H1 (cell line): ENCODE measurements around the gene RPL7L1. TPM values are rescaled to one million over a fixed set of nuclear protein-coding genes. Genes with fewer than 3 reads are reported as not detected.

ENCODE experiments used
- CTCF ChIA-PET: fragments of 300-600 bp; sonication (Branson Sonifier 250); formaldehyde crosslinking; loops from one replicate; lab custom pipeline; 2021; ENCODE audit not compliant: partially characterized antibody; lab: Charles Lee
- POLR2A ChIA-PET: fragments of 300-600 bp; sonication (Branson Sonifier 250); formaldehyde crosslinking; loops from one replicate; lab custom pipeline; 2021; ENCODE audit warnings: inconsistent platforms; ENCODE audit not compliant: partially characterized antibody; lab: Charles Lee
- DNase-seq, 2 experiments: peaks; one replicate each; pipeline versions ENCODE4 v3.0.0 to v3.0.0-alpha.2; 2010 to 2022; ENCODE audit warnings: low spot score in 2 of 2, low read depth in 1 of 2, mixed read lengths in 1 of 2
- FAIRE-seq: peaks from 2 replicates; lab custom pipeline; 2011; peaks lifted over from hg19 to GRCh38; lab: Jason Lieb, UNC
- H2AFZ ChIP-seq: 2 replicates; pipeline ENCODE4 v1.8.1; 2012; ENCODE audit warnings: low read length, inconsistent platforms
- H2AK5ac ChIP-seq: 2 replicates; pipeline ENCODE4 v1.6.1; 2013; ENCODE audit warnings: low read depth, low read length
- H2BK120ac ChIP-seq: replicated peaks from 2 replicates; pipeline ENCODE3; 2013; ENCODE audit warnings: low read depth, low read length, inconsistent platforms
- H2BK12ac ChIP-seq: 2 replicates; pipeline ENCODE4 v1.6.1; 2013; ENCODE audit warnings: low read depth, low read length
- H2BK15ac ChIP-seq: 2 replicates; pipeline ENCODE4 v1.6.1; 2013; ENCODE audit warnings: low read length
- H2BK20ac ChIP-seq: 2 replicates; pipeline ENCODE4 v1.6.1; 2013; ENCODE audit warnings: low read length
- H2BK5ac ChIP-seq: 2 replicates; pipeline ENCODE4 v1.6.1; 2013; ENCODE audit warnings: low read depth, low read length
- H3K14ac ChIP-seq: 2 replicates; pipeline ENCODE4 v1.6.1; 2013; ENCODE audit warnings: inconsistent platforms; ENCODE audit not compliant: insufficient read length
- H3K18ac ChIP-seq: 2 replicates; pipeline ENCODE4 v1.6.1; 2013; ENCODE audit warnings: low read length; ENCODE audit errors: extremely low read depth
- H3K23ac ChIP-seq: 2 replicates; pipeline ENCODE4 v1.6.1; 2013; ENCODE audit warnings: inconsistent platforms; ENCODE audit not compliant: insufficient read length
- H3K23me2 ChIP-seq: 2 replicates; pipeline ENCODE4 v1.6.1; 2013; ENCODE audit warnings: low read depth, low read length
- H3K27ac ChIP-seq: 2 replicates; pipeline ENCODE4 v1.6.1; 2011; ENCODE audit warnings: low read depth, low read length, inconsistent platforms
- H3K27me3 ChIP-seq, 4 experiments: replicated peaks in 1 of 4; 1 replicate in 1 of 4; 2 replicates in 3 of 4; pipeline versions ENCODE4 v1.6.1 to v1.8.1; 2011 to 2013; ENCODE audit warnings: low read length in 3 of 4, mild to moderate bottlenecking in 3 of 4, inconsistent platforms in 2 of 4, mixed read lengths in 2 of 4, moderate library complexity in 1 of 4; ENCODE audit not compliant: control insufficient read depth in 3 of 4, insufficient read depth in 3 of 4; ENCODE audit errors: extremely low read depth in 1 of 4
- H3K36me3 ChIP-seq, 4 experiments: 2 replicates each; pipeline versions ENCODE4 v1.6.1 to v1.8.1; 2011 to 2013; ENCODE audit warnings: mild to moderate bottlenecking in 4 of 4, low read length in 3 of 4, moderate library complexity in 2 of 4, control low read depth in 1 of 4, inconsistent platforms in 1 of 4; ENCODE audit not compliant: insufficient read depth in 4 of 4, control insufficient read depth in 2 of 4
- H3K4ac ChIP-seq: replicated peaks from 2 replicates; pipeline ENCODE3; 2013; ENCODE audit warnings: low read length, low read depth, mixed read lengths, inconsistent platforms; ENCODE audit not compliant: insufficient read length
- H3K4me1 ChIP-seq, 4 experiments: replicated peaks in 1 of 4; 1 replicate in 1 of 4; 2 replicates in 3 of 4; pipeline versions ENCODE4 v1.6.1 to v1.8.1; 2011 to 2013; ENCODE audit warnings: low read length in 3 of 4, inconsistent platforms in 2 of 4, mixed read lengths in 1 of 4; ENCODE audit not compliant: insufficient read depth in 4 of 4, control insufficient read depth in 3 of 4
- H3K4me2 ChIP-seq, 2 experiments: 2 replicates each; pipeline versions ENCODE4 v1.6.1 to v1.8.1; 2011 to 2013; ENCODE audit warnings: low read depth in 2 of 2, low read length in 2 of 2, control low read depth in 1 of 2, inconsistent platforms in 1 of 2, mild to moderate bottlenecking in 1 of 2; ENCODE audit not compliant: insufficient read depth in 1 of 2
- H3K4me3 ChIP-seq, 4 experiments: fragments of 200-600, 300-600 bp in 1 of 4; sonication (generic), shearing (Covaris generic), sonication (Bioruptor Twin) in 1 of 4; 2 replicates each; pipeline versions ENCODE4 v1.5.1 to v1.8.1; 2011 to 2016; ENCODE audit warnings: low read length in 4 of 4, low read depth in 3 of 4, control low read depth in 2 of 4, inconsistent platforms in 2 of 4, mild to moderate bottlenecking in 2 of 4, mixed read lengths in 1 of 4, moderate library complexity in 1 of 4; ENCODE audit not compliant: insufficient read depth in 2 of 4; ENCODE audit errors: extremely low read depth in 1 of 4
- H3K56ac ChIP-seq: replicated peaks from 2 replicates; pipeline ENCODE3; 2013; ENCODE audit warnings: low read depth, mild to moderate bottlenecking, mixed read lengths, low read length, inconsistent platforms; ENCODE audit not compliant: insufficient read length
- H3K79me1 ChIP-seq: 2 replicates; pipeline ENCODE4 v1.6.1; 2013; ENCODE audit warnings: low read depth, low read length, control low read depth
- H3K79me2 ChIP-seq, 2 experiments: 2 replicates each; pipeline versions ENCODE4 v1.6.1 to v1.8.1; 2012 to 2013; ENCODE audit warnings: low read length in 2 of 2, mild to moderate bottlenecking in 2 of 2, inconsistent platforms in 1 of 2; ENCODE audit not compliant: insufficient read depth in 2 of 2, control insufficient read depth in 1 of 2
- H3K9ac ChIP-seq, 4 experiments: replicated peaks in 1 of 4; 1 replicate in 1 of 4; 2 replicates in 3 of 4; pipeline versions ENCODE4 v1.6.1 to v1.8.1; 2011 to 2013; ENCODE audit warnings: low read depth in 3 of 4, low read length in 3 of 4, control low read depth in 2 of 4, mild to moderate bottlenecking in 2 of 4, moderate library complexity in 2 of 4, inconsistent platforms in 1 of 4; ENCODE audit errors: extremely low read depth in 1 of 4
- H3K9me3 ChIP-seq, 2 experiments: 2 replicates each; pipeline versions ENCODE4 v1.6.1 to v1.8.1; 2012 to 2013; ENCODE audit warnings: mild to moderate bottlenecking in 2 of 2, moderate library complexity in 2 of 2, control low read depth in 1 of 2, inconsistent platforms in 1 of 2, low read depth in 1 of 2, low read length in 1 of 2, mixed read lengths in 1 of 2; ENCODE audit not compliant: insufficient read depth in 2 of 2
- H4K20me1 ChIP-seq, 2 experiments: replicated peaks in 1 of 2; 2 replicates each; pipeline versions ENCODE3 to v1.8.1; 2011 to 2013; ENCODE audit warnings: inconsistent platforms in 2 of 2, low read length in 2 of 2, mild to moderate bottlenecking in 1 of 2; ENCODE audit not compliant: insufficient read depth in 2 of 2, control insufficient read depth in 1 of 2
- H4K5ac ChIP-seq: 2 replicates; pipeline ENCODE4 v1.6.1; 2013; ENCODE audit warnings: low read length, low read depth, mixed read lengths, inconsistent platforms; ENCODE audit not compliant: insufficient read length
- H4K8ac ChIP-seq: 2 replicates; pipeline ENCODE4 v1.8.0; 2013; ENCODE audit warnings: mild to moderate bottlenecking, moderate library complexity, low read length, inconsistent platforms; ENCODE audit not compliant: insufficient read depth; ENCODE audit errors: extremely low read depth
- H4K91ac ChIP-seq: replicated peaks from 2 replicates; pipeline ENCODE3; 2013; ENCODE audit warnings: low read length, mixed read lengths, inconsistent platforms; ENCODE audit not compliant: insufficient read length
- ASH2L ChIP-seq: fragments of 200-600, 300-600 bp; sonication (generic); IDR thresholded peaks from one replicate; pipeline ENCODE4 v1.7.1; 2017; ENCODE audit warnings: low read length
- CBX5 ChIP-seq: fragments of 300-800, 300-1000 bp; sonication (generic); IDR thresholded peaks from 2 replicates; pipeline ENCODE4 v1.7.1; 2016; ENCODE audit warnings: antibody characterized with exemption, low read length, low read depth
- CBX8 ChIP-seq: fragments of 300-800, 300-1000 bp; sonication (generic); IDR thresholded peaks from 2 replicates; pipeline ENCODE4 v1.7.1; 2016; ENCODE audit warnings: low read depth, low read length, borderline replicate concordance
- CREB1 ChIP-seq: IDR thresholded peaks from 2 replicates; pipeline ENCODE4 v1.6.1; 2012; ENCODE audit warnings: inconsistent platforms
- EGR1 ChIP-seq: IDR thresholded peaks from 2 replicates; pipeline ENCODE4 v1.6.1; 2011; ENCODE audit warnings: low read depth, low read length, borderline replicate concordance
- GTF2F1 ChIP-seq: IDR thresholded peaks from 2 replicates; pipeline ENCODE4 v1.6.1; 2012; ENCODE audit warnings: low read depth, low read length, improper control_type of control experiment, borderline replicate concordance
- HDAC6 ChIP-seq: IDR thresholded peaks from one replicate; pipeline ENCODE4 v1.7.1; 2012; ENCODE audit warnings: low read depth, mild to moderate bottlenecking, inconsistent platforms, low read length, moderate library complexity
- JUND ChIP-seq: IDR thresholded peaks from 2 replicates; pipeline ENCODE4 v1.6.1; 2011; ENCODE audit warnings: mild to moderate bottlenecking, improper control_type of control experiment, low read length
- KDM5A ChIP-seq: fragments of 200-600 bp; IDR thresholded peaks from 2 replicates; pipeline ENCODE4 v1.7.1; 2012; ENCODE audit warnings: mild to moderate bottlenecking, low read length, inconsistent platforms, mixed read lengths
- NANOG ChIP-seq: IDR thresholded peaks from 2 replicates; pipeline ENCODE4 v1.6.1; 2011; ENCODE audit warnings: low read length, low read depth, mild to moderate bottlenecking, inconsistent platforms; ENCODE audit not compliant: insufficient read depth, poor library complexity, severe bottlenecking
- POU5F1 ChIP-seq: IDR thresholded peaks from 2 replicates; pipeline ENCODE4 v1.6.1; 2011; ENCODE audit warnings: low read depth, mild to moderate bottlenecking, low read length, moderate library complexity
- SIX5 ChIP-seq: IDR thresholded peaks from 2 replicates; pipeline ENCODE4 v1.6.1; 2011; ENCODE audit warnings: mild to moderate bottlenecking, low read depth, low read length
- SUZ12 ChIP-seq: fragments of 200-600 bp; sonication (generic); IDR thresholded peaks from 2 replicates; pipeline ENCODE4 v1.6.1; 2012; ENCODE audit warnings: mild to moderate bottlenecking, inconsistent platforms, low read length, moderate library complexity, mixed read lengths
- TAF1 ChIP-seq: IDR thresholded peaks from 2 replicates; pipeline ENCODE4 v1.6.1; 2011; ENCODE audit warnings: mild to moderate bottlenecking, low read depth, low read length
- WGBS, 2 experiments: shearing (Covaris generic) in 1 of 2; methylation state at CpG; one replicate each; pipeline versions ENCODE4 v1.1.6 to v1.1.7; 2013 to 2015; ENCODE audit warnings: low lambda C conversion rate in 2 of 2, mixed read lengths in 2 of 2, inconsistent platforms in 1 of 2, low coverage in 1 of 2, missing lambda C conversion rate in 1 of 2; ENCODE audit not compliant: insufficient replicate concordance in 2 of 2, insufficient coverage in 1 of 2, insufficient read length in 1 of 2; ENCODE audit errors: extremely low coverage in 1 of 2, missing lambda C conversion rate in 1 of 2; 5-methylcytosine and 5-hydroxymethylcytosine counted together
- polyA plus RNA-seq, 7 experiments: library from polyadenylated mRNA; depleted of rRNA in 3 of 7; stranded (reverse) in 5 of 7; unstranded in 2 of 7; fragments of >200 nt in 5 of 7; fragments of 200-250 nt in 2 of 7; gene quantifications; 1 replicate in 5 of 7; 2 replicates in 1 of 7; 4 replicates in 1 of 7; pipeline versions ENCODE4 v1.2.1 to v1.2.3, GENCODE V29; 2011 to 2013; ENCODE audit warnings: missing spikeins in 2 of 7, mixed read lengths in 2 of 7
- total RNA-seq: library from RNA; stranded (reverse); fragmentation: NEBNext Ultra II Directional; extraction: Animal tissue kit (Norgen Biotek cat#: 25700); gene quantifications from 2 replicates; pipeline ENCODE4 v1.2.1, GENCODE V29; 2021

The RPL7L1 gene
- total and polyA plus RNA-seq, 2 of the 8 experiments (the other 6 are each of a cell fraction or from before 2014, with no cell fraction given): 31.0 to 117 TPM

- Histone ChIP-seq H2BK120ac (no peak overlapping the region), H4K20me1 (no peaks in the 10 kb centered on the region), H3K79me2 (no peaks in the 10 kb centered on the region), H3K9ac (no peak overlapping the region), H2BK5ac (no peak overlapping the region), H3K27me3 (no peaks in the 10 kb centered on the region), H3K4ac (no peak overlapping the region), H3K4me2 (no peak overlapping the region), H2AFZ (no peak overlapping the region), H3K9me3 (no peaks in the 10 kb centered on the region), H4K5ac (no peak overlapping the region), H2BK20ac (no peak overlapping the region), H3K4me1 (no peaks in the 10 kb centered on the region), H2BK15ac (no peak overlapping the region), H3K56ac (no peak overlapping the region), H3K23me2 (no peaks in the 10 kb centered on the region), H3K14ac (no peak overlapping the region), H2AK5ac (no peak overlapping the region), H3K27ac (no peak overlapping the region), H3K18ac (no peak overlapping the region), H4K91ac (no peak overlapping the region), H3K79me1 (no peaks in the 10 kb centered on the region), H3K4me3 (no peak overlapping the region), H3K23ac (no peak overlapping the region), H2BK12ac (no peak overlapping the region), H4K8ac (no peak overlapping the region), H3K36me3 (no peaks in the 10 kb centered on the region)
- WGBS, 2 experiments: 92% methylated on average over 2 of the region's 2 CpGs; no CpG with 5 or more reads in 1 of the 2 experiments
- ChIA-PET POLR2A (interaction anchor here (0.9 to 1.7 kb wide), 2 partner anchors 16 to 18 kb away, joined by 4 to 5 read pairs; no protein-coding TSS in a partner anchor), CTCF (interaction anchor here (1.0 to 1.2 kb wide), 2 partner anchors 11 to 42 kb away, joined by 3 to 5 read pairs; no protein-coding TSS in a partner anchor)
- FAIRE-seq: no peak
- DNase-seq: no peak
- no peak for TF ChIP-seq CREB1
- no peak for TF ChIP-seq CBX5
- TF ChIP-seq SIX5: no peak
- TF ChIP-seq GTF2F1: no peak
- no peak for TF ChIP-seq NANOG
- TF ChIP-seq EGR1: no peak
- TF ChIP-seq POU5F1: no peak
- no peak for TF ChIP-seq SUZ12
- TF ChIP-seq ASH2L: no peak
- TF ChIP-seq CBX8: no peak
- no peak for TF ChIP-seq TAF1
- no peak for TF ChIP-seq HDAC6
- TF ChIP-seq JUND: no peak
- no peak for TF ChIP-seq KDM5A
These were observed 6.1 kb upstream of the RPL7L1 start for GRCh38 chr6:42873313-42873712.
